HepG2 (cell line): ENCODE results near the gene KIAA0040. TPM values are rescaled to one million over a fixed set of nuclear protein-coding genes. Genes with fewer than 3 reads are reported as not detected.
A peak's percentile ranks its signal among the peaks of the same experiment; 100 is the strongest.

Source experiments
- ATAC-seq: fragments of 200-7000 bp; cut with Tn5 transposase; 3 replicates; pipeline ENCODE4 v1.9.1; 2020; ENCODE audit warnings: mild to moderate bottlenecking, moderate library complexity
- BruUV-seq: library from RNA; stranded (reverse); fragments of 400-500 nt; replicated peaks from 2 replicates; lab custom pipeline; 2021; lab: Mats Ljungman, UMichigan
- CTCF ChIA-PET: fragments of 300-600 bp; formaldehyde crosslinking; extraction: SDS; loops from one replicate; lab custom pipeline; 2021; ENCODE audit warnings: low total read pairs, inconsistent platforms, low intra/inter-chr PET ratio; lab: Yijun Ruan, JAX
- POLR2A ChIA-PET: fragments of 350-600 bp; sonication (Branson Sonifier 250); formaldehyde crosslinking; loops from one replicate; lab custom pipeline; 2020; ENCODE audit warnings: antibody characterized with exemption, inconsistent platforms; lab: Yijun Ruan, JAX
- DNase-seq: peaks from one replicate; pipeline ENCODE4 v3.0.0-alpha.2; 2015; ENCODE audit warnings: low spot score
- FAIRE-seq: peaks from 3 replicates; lab custom pipeline; 2011; peaks lifted over from hg19 to GRCh38; lab: Jason Lieb, UNC
- H2AFZ ChIP-seq: one replicate; pipeline ENCODE4 v1.6.1; 2011; ENCODE audit warnings: low read length, inconsistent platforms
- H3K27ac ChIP-seq: fragments of 300-600 bp; 3 replicates; pipeline ENCODE4 v1.8.0; 2011; ENCODE audit warnings: mixed run types, mild to moderate bottlenecking, mixed read lengths, low read length, inconsistent platforms; ENCODE audit not compliant: insufficient read depth; ENCODE audit errors: extremely low read length
- H3K27me3 ChIP-seq, 2 experiments: fragments of 200-600 bp in 1 of 2; 2 replicates in 1 of 2; 3 replicates in 1 of 2; pipeline versions ENCODE4 v1.6.0 to v1.8.0; 2011; ENCODE audit warnings: low read length in 2 of 2, mild to moderate bottlenecking in 2 of 2, moderate library complexity in 2 of 2, inconsistent platforms in 1 of 2; ENCODE audit not compliant: insufficient read depth in 2 of 2, control insufficient read depth in 1 of 2
- H3K36me3 ChIP-seq, 2 experiments: fragments of 200-600 bp in 1 of 2; replicated peaks in 1 of 2; 2 replicates in 1 of 2; 3 replicates in 1 of 2; pipeline versions ENCODE4 v1.5.1 to v1.8.0; 2011; ENCODE audit warnings: low read length in 2 of 2, inconsistent platforms in 1 of 2; ENCODE audit not compliant: insufficient read depth in 2 of 2, control insufficient read depth in 1 of 2
- H3K4me1 ChIP-seq: 2 replicates; pipeline ENCODE4 v1.5.1; 2012; ENCODE audit warnings: low read length, inconsistent platforms; ENCODE audit not compliant: insufficient read depth
- H3K4me2 ChIP-seq: 2 replicates; pipeline ENCODE4 v1.6.0; 2011; ENCODE audit warnings: low read depth, low read length, inconsistent platforms
- H3K4me3 ChIP-seq, 3 experiments: fragments of 200-600 bp in 1 of 3; sonication (generic), shearing (Covaris generic) in 1 of 3; replicated peaks in 1 of 3; 2 replicates each; pipeline ENCODE4 v1.5.1; 2011 to 2016; ENCODE audit warnings: low read length in 3 of 3, inconsistent platforms in 2 of 3, low read depth in 2 of 3, mild to moderate bottlenecking in 2 of 3, control low read depth in 1 of 3, mixed read lengths in 1 of 3; ENCODE audit not compliant: insufficient read depth in 1 of 3
- H3K79me2 ChIP-seq: one replicate; pipeline ENCODE4 v1.6.1; 2011; ENCODE audit warnings: low read length, inconsistent platforms; ENCODE audit not compliant: insufficient read depth
- H3K9ac ChIP-seq: 2 replicates; pipeline ENCODE4 v1.6.0; 2011; ENCODE audit warnings: mild to moderate bottlenecking, low read depth, low read length, inconsistent platforms; ENCODE audit not compliant: insufficient read depth
- H3K9me3 ChIP-seq: 2 replicates; pipeline ENCODE4 v1.5.1; 2012; ENCODE audit warnings: mild to moderate bottlenecking, low read length
- H4K20me1 ChIP-seq: 2 replicates; pipeline ENCODE4 v1.6.0; 2011; ENCODE audit warnings: inconsistent platforms, mild to moderate bottlenecking, low read length, moderate library complexity; ENCODE audit not compliant: insufficient read depth
- CC2D1A ChIP-seq: sonication (generic); formaldehyde crosslinking; IDR thresholded peaks from 2 replicates; pipeline ENCODE4 v1.8.1; 2023; ENCODE audit warnings: mild to moderate bottlenecking, missing genetic modification reagents
- CREBL2 ChIP-seq: sonication (generic); formaldehyde crosslinking; IDR thresholded peaks from 2 replicates; pipeline ENCODE4 v1.8.1; 2023; ENCODE audit warnings: missing genetic modification reagents, mild to moderate bottlenecking, borderline replicate concordance
- HIVEP1 ChIP-seq: sonication (generic); formaldehyde crosslinking; IDR thresholded peaks from 2 replicates; pipeline ENCODE4 v1.4.0; 2020; ENCODE audit warnings: mild to moderate bottlenecking, missing genetic modification reagents
- KDM5B ChIP-seq: sonication (generic); formaldehyde crosslinking; IDR thresholded peaks from 2 replicates; pipeline ENCODE4 v1.4.0; 2020; ENCODE audit warnings: missing genetic modification reagents, mild to moderate bottlenecking, borderline replicate concordance
- NFRKB ChIP-seq: fragments of 450-650 bp; IDR thresholded peaks from 2 replicates; pipeline ENCODE4 v1.6.1; 2017
- PBX2 ChIP-seq: IDR thresholded peaks from 2 replicates; pipeline ENCODE4 v1.6.1; 2016; ENCODE audit warnings: control low read depth
- PRDM15 ChIP-seq: sonication (generic); formaldehyde crosslinking; IDR thresholded peaks from 2 replicates; pipeline ENCODE4 v1.4.0; 2020; ENCODE audit warnings: missing genetic modification reagents
- REL ChIP-seq: sonication (generic); formaldehyde crosslinking; conservative IDR thresholded peaks from 2 replicates; pipeline ENCODE4 v1.8.0; 2022; ENCODE audit warnings: mild to moderate bottlenecking, missing genetic modification reagents, moderate library complexity
- SCMH1 ChIP-seq: sonication (generic); formaldehyde crosslinking; IDR thresholded peaks from 2 replicates; pipeline ENCODE4 v1.9.0; 2021; ENCODE audit warnings: missing genetic modification reagents, mild to moderate bottlenecking, borderline replicate concordance
- SKI ChIP-seq: fragments of 450-650 bp; IDR thresholded peaks from one replicate; pipeline ENCODE4 v1.6.1; 2018; ENCODE audit warnings: mild to moderate bottlenecking; ENCODE audit not compliant: partially characterized antibody
- XBP1 ChIP-seq: sonication (generic); formaldehyde crosslinking; IDR thresholded peaks from 2 replicates; pipeline ENCODE4 v1.5.0; 2020; ENCODE audit warnings: missing genetic modification reagents
- ZFP82 ChIP-seq: sonication (generic); formaldehyde crosslinking; IDR thresholded peaks from 2 replicates; pipeline ENCODE4 v1.5.1; 2020; ENCODE audit warnings: mild to moderate bottlenecking, missing genetic modification reagents, borderline replicate concordance
- ZNF24 ChIP-seq: fragments of 450-650 bp; IDR thresholded peaks from 2 replicates; pipeline ENCODE4 v1.6.1; 2017; ENCODE audit warnings: antibody characterized with exemption, mild to moderate bottlenecking
- ZNF562 ChIP-seq: sonication (generic); formaldehyde crosslinking; IDR thresholded peaks from 2 replicates; pipeline ENCODE4 v1.8.0; 2022; ENCODE audit warnings: missing genetic modification reagents, borderline replicate concordance
- WGBS: methylation state at CpG from one replicate; pipeline ENCODE4 v1.1.6; 2017; ENCODE audit warnings: low lambda C conversion rate; 5-methylcytosine and 5-hydroxymethylcytosine counted together
- in situ Hi-C: cut with HindIII; loops from 2 replicates; pipeline ENCODE4 v1.10.0; 2017; ENCODE audit warnings: low pct_unique_long_range_greater_than_20kb; ENCODE audit not compliant: extremely low pct_ligation_motif_present
- intact Hi-C: fragments of 100-400 bp; cut with micrococcal nuclease; formaldehyde crosslinking; loops from one replicate; pipeline ENCODE4 v1.10.0; 2022; ENCODE audit not compliant: unreplicated experiment
- polyA plus RNA-seq, 8 experiments: library from polyadenylated mRNA; depleted of rRNA in 3 of 8; stranded (reverse) in 7 of 8; unstranded in 1 of 8; fragments of >200 nt; fragmentation: Illumina TruSeq in 4 of 8; extraction: Trizol in 4 of 8; gene quantifications; 2 replicates each; pipeline versions ENCODE4 v1.2.1 to v1.2.3, GENCODE V29; 2011 to 2016; ENCODE audit warnings: low read depth in 4 of 8, missing spikeins in 1 of 8, mixed read lengths in 1 of 8; ENCODE audit not compliant: insufficient read depth in 1 of 8
- total RNA-seq, 5 experiments: library from RNA; depleted of rRNA; stranded (reverse); fragments of >200 nt; fragmentation: Illumina TruSeq; extraction: Trizol; gene quantifications; 2 replicates each; pipeline ENCODE4 v1.2.3, GENCODE V29; 2016; ENCODE audit warnings: low read depth in 1 of 5

Gene KIAA0040
- total and polyA plus RNA-seq, 2 of the 13 experiments (the other 11 are each of a cell fraction or from before 2014, with no cell fraction given) = 0.24 to 0.26 TPM

GRCh38 chr1:175220853-175221556 is 28.4 kb upstream of the KIAA0040 start:
- TF ChIP-seq PRDM15 (CRISPR knock-in tag) (peak; percentile 64), ZNF562 (CRISPR knock-in tag) (no peak)
- no TSS peak for BruUV-seq
- FAIRE-seq (no peak), DNase-seq (no peak), ATAC-seq (no peak)
- Histone ChIP-seq H4K20me1 (no peaks in the 10 kb centered on the region), H3K27ac (no peak overlapping the region), H3K79me2 (no peaks in the 10 kb centered on the region), H3K4me3 (no peak overlapping the region), H3K27me3 (no peaks in the 10 kb centered on the region; a peak in 1 of 5 replicates), H3K36me3 (no peaks in the 10 kb centered on the region), H2AFZ (no peak overlapping the region), H3K4me2 (no peak overlapping the region), H3K9ac (no peak overlapping the region), H3K4me1 (no peaks in the 10 kb centered on the region), H3K9me3 (no peaks in the 10 kb centered on the region)
- CTCF ChIA-PET = interaction anchor here (1.1 kb wide), 1 partner anchor 66 kb away, joined by 3 read pairs; no protein-coding TSS in a partner anchor
- WGBS = 23% methylated on average over 4 of the region's 11 CpGs
- intact Hi-C loops (no loop called here), in situ Hi-C loops (no loop called here)
- POLR2A ChIA-PET = no interaction called here

- no peak overlapping the region for H3K4me3 ChIP-seq
- CTCF ChIA-PET = no interaction called here
- no peaks in the 10 kb centered on the region for H4K20me1 ChIP-seq
- no peak overlapping the region for H3K27ac ChIP-seq
- BruUV-seq = no TSS peak
- no peaks in the 10 kb centered on the region for H3K4me1 ChIP-seq
- no peaks in the 10 kb centered on the region for H3K27me3 ChIP-seq
- H2AFZ ChIP-seq = no peak overlapping the region
- H3K9ac ChIP-seq = no peak overlapping the region
- FAIRE-seq (no peak), DNase-seq (no peak), ATAC-seq (no peak)
- H3K4me2 ChIP-seq = no peak overlapping the region
- POLR2A ChIA-PET = no interaction called here
- no peaks in the 10 kb centered on the region for H3K36me3 ChIP-seq
- intact Hi-C loops = no loop called here
- H3K79me2 ChIP-seq = no peaks in the 10 kb centered on the region
- WGBS = 41% methylated on average over 2 of the region's 2 CpGs
- H3K9me3 ChIP-seq = no peaks in the 10 kb centered on the region
- in situ Hi-C loops = no loop called here
- TF ChIP-seq HIVEP1 (CRISPR knock-in tag) (no peak), REL (CRISPR knock-in tag) (no peak), KDM5B (CRISPR knock-in tag) (no peak), PBX2 (no peak), ZNF24 (no peak), XBP1 (CRISPR knock-in tag) (no peak), SKI (no peak), NFRKB (no peak), ZFP82 (CRISPR knock-in tag) (no peak), CREBL2 (CRISPR knock-in tag) (no peak), CC2D1A (CRISPR knock-in tag) (no peak), SCMH1 (CRISPR knock-in tag) (no peak)
Observed at GRCh38 chr1:175219774-175220173, 27.2 kb upstream of the KIAA0040 start.
